NCI-H1092 treated with DMSO at 0.1 percent for 48 hours (cell line): Measurements from ENCODE around the gene COLQ.
"Not testable (repeated sequence)": the region's sequence is repeated elsewhere in the genome, so short reads cannot be mapped to it uniquely, and the experiment has no call there.

Experiments
- DNase-seq: peaks from one replicate; lab custom pipeline; 2025; lab: John Stamatoyannopoulos, UW

COLQ gene

GRCh38 chr3:15427182-15427880 is 94.2 kb downstream of the COLQ start, which contains the start of the genes EAF1 and METTL6:
TSS of gene EAF1 (plus strand) at chr3:15427598. CDS start at chr3:15427780, 182 bp downstream.
TSS of gene METTL6 (minus strand) at chr3:15427544. CDS start at chr3:15426511, 1,033 bp downstream.
- DNase-seq = peak; percentile 68

GRCh38 chr3:15426579-15427118 is 94.9 kb downstream of the COLQ start:
- no peak for DNase-seq

GRCh38 chr3:15420871-15421270 is 100.6 kb downstream of the COLQ start:
- no peak for DNase-seq

GRCh38 chr3:15410966-15411365 is 110.5 kb downstream of the COLQ start:
- DNase-seq = not testable (repeated sequence)

- no peak for DNase-seq
Measured at GRCh38 chr3:15409774-15410173, 111.7 kb downstream of the COLQ start.

GRCh38 chr3:15409239-15409638 is 112.3 kb downstream of the COLQ start:
- DNase-seq = no peak

- DNase-seq = peak; percentile 53
Measured at GRCh38 chr3:15405448-15406050, 116.0 kb downstream of the COLQ start.

- no peak for DNase-seq
Measured at GRCh38 chr3:15404767-15405166, 116.7 kb downstream of the COLQ start.

- DNase-seq = no peak
Measured at GRCh38 chr3:15403965-15404364, 117.5 kb downstream of the COLQ start.

- no peak for DNase-seq
Measured at GRCh38 chr3:15403495-15403894, 118.0 kb downstream of the COLQ start.

- no peak for DNase-seq
Measured at GRCh38 chr3:15401936-15402335, 119.6 kb downstream of the COLQ start.
